Spleen (tissue), 11 donors: ENCODE results near the gene ACTA1. TPM values are rescaled to one million over a fixed set of nuclear protein-coding genes. Genes with fewer than 3 reads are reported as not detected.

Experiments used
- DNase-seq: peaks from one replicate; pipeline ENCODE4 v3.0.0-alpha.2; 2020
- H3K27ac ChIP-seq, 8 donors: fragments of 200-600 bp; sonication (generic) in 7 of 8; 1 replicate in 4 of 8; 2 replicates in 4 of 8; pipeline versions ENCODE4 v1.5.0 to v1.8.0; 2016 to 2021; ENCODE audit warnings: inconsistent platforms in 4 of 8, mild to moderate bottlenecking in 4 of 8, moderate library complexity in 1 of 8
- H3K27me3 ChIP-seq, 7 donors: fragments of 200-600 bp; sonication (generic) in 6 of 7; replicated peaks in 1 of 7; 1 replicate in 4 of 7; 2 replicates in 3 of 7; pipeline versions ENCODE4 v1.5.0 to v1.8.0; 2016 to 2021; ENCODE audit warnings: inconsistent platforms in 3 of 7, mild to moderate bottlenecking in 1 of 7
- H3K36me3 ChIP-seq, 6 donors: fragments of 200-600 bp; sonication (generic) in 5 of 6; 1 replicate in 4 of 6; 2 replicates in 2 of 6; pipeline versions ENCODE4 v1.5.0 to v1.8.0; 2016 to 2021; ENCODE audit warnings: inconsistent platforms in 2 of 6
- H3K4me1 ChIP-seq, 6 donors: fragments of 200-600 bp; sonication (generic) in 5 of 6; 1 replicate in 3 of 6; 2 replicates in 3 of 6; pipeline versions ENCODE4 v1.5.0 to v1.8.0; 2016 to 2021; ENCODE audit warnings: inconsistent platforms in 3 of 6
- H3K4me3 ChIP-seq, 8 donors: fragments of 200-600 bp; sonication (generic) in 7 of 8; 1 replicate in 4 of 8; 2 replicates in 4 of 8; pipeline versions ENCODE4 v1.5.0 to v1.8.0; 2016 to 2021; ENCODE audit warnings: inconsistent platforms in 4 of 8, mild to moderate bottlenecking in 4 of 8, moderate library complexity in 2 of 8
- H3K9me3 ChIP-seq, 8 donors: fragments of 200-600 bp; sonication (generic) in 7 of 8; 1 replicate in 4 of 8; 2 replicates in 4 of 8; pipeline versions ENCODE4 v1.5.0 to v1.8.0; 2016 to 2021; ENCODE audit warnings: inconsistent platforms in 4 of 8
- POLR2A ChIP-seq, 3 donors: fragments of 450-650 bp; IDR thresholded peaks; one replicate each; pipeline ENCODE4 v1.5.1; 2017; ENCODE audit warnings: antibody characterized with exemption in 3 of 3, mild to moderate bottlenecking in 1 of 3
- POLR2AphosphoS5 ChIP-seq, 3 donors: sonication (generic); formaldehyde crosslinking; IDR thresholded peaks; one replicate each; pipeline ENCODE4 v1.5.1; 2017; ENCODE audit warnings: antibody characterized with exemption in 3 of 3
- WGBS, 5 donors: extraction: QIAGEN DNeasy Blood & Tissue Kit in 3 of 5; methylation state at CpG; one replicate each; pipeline versions ENCODE4 v1.1.5 to v1.1.7; 2013 to 2018; 5-methylcytosine and 5-hydroxymethylcytosine counted together
- intact Hi-C: fragments of 100-400 bp; cut with DNase I; formaldehyde crosslinking; loops from one replicate; pipeline ENCODE4 v1.15.0; 2023; ENCODE audit warnings: low total_unique reads
- polyA plus RNA-seq, 3 donors: library from polyadenylated mRNA; stranded (reverse); fragments of 200-250 nt; gene quantifications; one replicate each; pipeline ENCODE4 v1.2.1, GENCODE V29; 2013
- total RNA-seq, 7 donors: library from RNA; depleted of rRNA in 3 of 7; stranded (reverse); fragments of >200 nt in 3 of 7; fragmentation: NEBNext Ultra II Directional in 4 of 7; extraction: Animal tissue kit (Norgen Biotek cat#: 25700) in 4 of 7; gene quantifications; one replicate each; pipeline versions ENCODE4 v1.1.0 to v1.2.1, GENCODE V29; 2016 to 2021
- TF ChIP-seq, protein P1 (sequence below), 11 experiments: fragments of 200-600 bp in 7 of 11; fragments of 450-650 bp in 4 of 11; sonication (generic) in 4 of 11; IDR thresholded peaks in 8 of 11; conservative IDR thresholded peaks in 3 of 11; 1 replicate in 7 of 11; 2 replicates in 4 of 11; pipeline versions ENCODE4 v1.4.0 to v1.8.0; 2016 to 2021; ENCODE audit warnings: antibody characterized with exemption in 11 of 11, inconsistent platforms in 4 of 11, mild to moderate bottlenecking in 1 of 11
- donor health status: healthy with polysubstance abuse.
- donor health status: DM: no; HTN: no; CAD: no; lungs with moderate emphysema.
- donor health status: DM: no; HTN: no; CAD: no.
- donor health status: Bipolar disorder and iron deficiency.
- donor health status: healthy.
- donor health status: DM: no; HTN: no; CAD: no.
- donor health status: DM: yes; HTN: yes; CAD: no.

Gene ACTA1
- total and polyA plus RNA-seq, 10 donors: 0.61 to 5.0 (median 0.81) TPM; not detected in 6

DNA sequence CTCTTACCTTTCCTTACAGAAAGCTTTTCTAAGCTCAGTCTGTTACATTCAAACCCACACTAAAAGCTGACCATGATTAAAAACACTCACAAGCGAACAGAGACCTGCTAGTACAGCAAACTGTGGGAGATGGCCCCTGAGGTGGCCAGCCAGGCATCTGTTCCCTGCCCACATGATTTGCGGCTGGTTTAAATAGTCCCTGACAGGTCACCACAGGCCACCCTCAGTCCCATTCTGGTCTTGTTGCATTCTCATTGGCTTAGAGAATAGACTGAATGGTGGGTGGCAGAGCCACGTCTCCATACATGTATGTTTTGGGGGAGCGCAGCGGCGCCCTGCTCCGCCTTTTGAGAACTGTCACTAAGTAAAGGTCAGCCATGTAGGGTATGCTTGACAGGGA lies 2.3 kb upstream of the ACTA1 start:
- H3K4me3 ChIP-seq: no peak overlapping the region
- H3K4me1 ChIP-seq: peaks cover 10 to 37% (median 20%) of the 10 kb centered on the region in 6 donors
- H3K36me3 ChIP-seq: peaks cover 2 to 28% (median 16%) of the 10 kb centered on the region in 6 donors
- WGBS, 5 donors: 70 to 85% (median 76%) methylated on average over 7 of the region's 7 CpGs
- TF ChIP-seq POLR2AphosphoS5 (IDR thresholded peaks at IDR 0.05) (no peak), POLR2A (IDR thresholded peaks at IDR 0.05) (no peak)
- TF ChIP-seq, protein P1, sequence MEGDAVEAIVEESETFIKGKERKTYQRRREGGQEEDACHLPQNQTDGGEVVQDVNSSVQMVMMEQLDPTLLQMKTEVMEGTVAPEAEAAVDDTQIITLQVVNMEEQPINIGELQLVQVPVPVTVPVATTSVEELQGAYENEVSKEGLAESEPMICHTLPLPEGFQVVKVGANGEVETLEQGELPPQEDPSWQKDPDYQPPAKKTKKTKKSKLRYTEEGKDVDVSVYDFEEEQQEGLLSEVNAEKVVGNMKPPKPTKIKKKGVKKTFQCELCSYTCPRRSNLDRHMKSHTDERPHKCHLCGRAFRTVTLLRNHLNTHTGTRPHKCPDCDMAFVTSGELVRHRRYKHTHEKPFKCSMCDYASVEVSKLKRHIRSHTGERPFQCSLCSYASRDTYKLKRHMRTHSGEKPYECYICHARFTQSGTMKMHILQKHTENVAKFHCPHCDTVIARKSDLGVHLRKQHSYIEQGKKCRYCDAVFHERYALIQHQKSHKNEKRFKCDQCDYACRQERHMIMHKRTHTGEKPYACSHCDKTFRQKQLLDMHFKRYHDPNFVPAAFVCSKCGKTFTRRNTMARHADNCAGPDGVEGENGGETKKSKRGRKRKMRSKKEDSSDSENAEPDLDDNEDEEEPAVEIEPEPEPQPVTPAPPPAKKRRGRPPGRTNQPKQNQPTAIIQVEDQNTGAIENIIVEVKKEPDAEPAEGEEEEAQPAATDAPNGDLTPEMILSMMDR (IDR thresholded peaks at IDR 0.05 in 8 of 11, conservative IDR thresholded peaks at IDR 0.05 in 3 of 11): no peak
- no peaks in the 10 kb centered on the region for H3K9me3 ChIP-seq
- no peak for DNase-seq
- peaks cover 12 to 53% (median 40%) of the 10 kb centered on the region in 7 donors for H3K27me3 ChIP-seq
- no peak overlapping the region for H3K27ac ChIP-seq
- intact Hi-C loops: no loop called here

DNA sequence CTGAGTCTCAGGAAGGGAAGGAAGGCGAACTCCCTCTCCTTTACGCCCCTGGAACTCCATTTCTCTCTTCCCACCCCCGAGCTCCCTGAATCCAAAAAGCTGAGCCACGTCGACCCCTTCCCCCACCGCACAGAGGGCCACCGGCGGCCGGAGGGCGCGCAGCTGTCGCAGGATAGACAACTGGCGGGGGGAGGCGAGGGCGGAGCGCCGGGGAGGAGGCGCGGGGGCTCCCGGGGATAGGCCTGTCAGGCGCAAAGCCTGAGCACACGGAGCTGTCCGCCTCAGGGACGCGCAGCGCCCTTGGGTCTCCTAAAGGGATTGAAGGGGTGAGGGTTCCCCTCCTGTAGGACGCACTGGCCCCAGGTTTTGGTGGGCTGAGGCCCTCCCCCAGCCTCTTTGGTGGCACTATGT lies 752 bp upstream of the ACTA1 start:
- Histone ChIP-seq H3K4me3 (no peak overlapping the region), H3K27ac (no peak overlapping the region), H3K36me3 (peaks cover 0 to 12% (median 3%) of the 10 kb centered on the region in 6 donors), H3K9me3 (no peaks in the 10 kb centered on the region), H3K4me1 (peaks cover 13 to 45% (median 26%) of the 10 kb centered on the region in 6 donors), H3K27me3 (peaks cover 12 to 69% (median 56%) of the 10 kb centered on the region in 7 donors)
- no peak for DNase-seq
- intact Hi-C loops: no loop called here
- TF ChIP-seq, protein P1 (IDR thresholded peaks at IDR 0.05 in 8 of 11, conservative IDR thresholded peaks at IDR 0.05 in 3 of 11): no peak
- TF ChIP-seq POLR2AphosphoS5 (IDR thresholded peaks at IDR 0.05) (no peak), POLR2A (IDR thresholded peaks at IDR 0.05) (no peak)
- 3 to 8% (median 5%) methylated on average over 20 to 27 of the region's 27 CpGs for WGBS, 5 donors

DNA sequence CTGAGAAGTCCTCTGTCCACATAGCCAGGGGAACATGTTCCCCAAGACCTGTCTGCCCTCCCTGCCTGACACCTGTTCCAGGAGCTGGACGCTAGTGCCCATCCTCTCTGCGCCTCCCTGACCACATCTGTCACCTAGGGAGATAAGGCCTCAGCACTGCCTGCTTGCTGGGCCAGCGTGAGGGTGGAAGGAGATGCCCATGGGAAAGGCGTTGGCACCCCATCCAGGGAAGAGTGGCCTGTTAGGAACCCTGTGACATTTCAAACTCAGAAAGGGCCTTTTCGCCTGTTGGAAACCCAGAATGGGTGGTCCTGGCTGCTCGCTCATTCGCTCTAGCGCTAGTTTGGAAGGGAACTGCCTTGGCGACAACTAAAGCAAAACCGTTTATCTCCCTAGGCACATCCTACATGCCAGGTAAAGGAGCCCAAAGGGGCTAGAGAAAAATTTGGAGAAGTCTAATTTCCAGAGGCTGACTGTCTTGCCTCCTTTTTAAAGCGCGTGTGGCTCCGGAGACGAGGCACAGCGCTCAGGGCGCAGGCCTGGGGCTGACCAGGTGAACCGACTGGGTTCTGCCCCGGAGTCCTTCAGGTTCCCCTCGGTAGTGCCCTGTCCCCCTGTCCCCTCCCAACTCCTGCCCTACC lies 410 bp downstream of the ACTA1 start:
- no peaks in the 10 kb centered on the region for H3K9me3 ChIP-seq
- H3K27ac ChIP-seq: no peak overlapping the region
- WGBS, 5 donors: 13 to 21% (median 17%) methylated on average over 19 of the region's 19 CpGs
- no peak for DNase-seq
- H3K27me3 ChIP-seq: peaks cover 12 to 80% (median 68%) of the 10 kb centered on the region in 7 donors
- intact Hi-C loops: no loop called here
- H3K36me3 ChIP-seq: peaks cover 0 to under 1% (median 0%) of the 10 kb centered on the region in 6 donors
- H3K4me1 ChIP-seq: peaks cover 13 to 45% (median 26%) of the 10 kb centered on the region in 6 donors
- no peak overlapping the region for H3K4me3 ChIP-seq
- TF ChIP-seq POLR2AphosphoS5 (IDR thresholded peaks at IDR 0.05): no peak
- no peak for TF ChIP-seq POLR2A (IDR thresholded peaks at IDR 0.05)
- TF ChIP-seq, protein P1 (IDR thresholded peaks at IDR 0.05 in 8 of 11, conservative IDR thresholded peaks at IDR 0.05 in 3 of 11): no peak

DNA sequence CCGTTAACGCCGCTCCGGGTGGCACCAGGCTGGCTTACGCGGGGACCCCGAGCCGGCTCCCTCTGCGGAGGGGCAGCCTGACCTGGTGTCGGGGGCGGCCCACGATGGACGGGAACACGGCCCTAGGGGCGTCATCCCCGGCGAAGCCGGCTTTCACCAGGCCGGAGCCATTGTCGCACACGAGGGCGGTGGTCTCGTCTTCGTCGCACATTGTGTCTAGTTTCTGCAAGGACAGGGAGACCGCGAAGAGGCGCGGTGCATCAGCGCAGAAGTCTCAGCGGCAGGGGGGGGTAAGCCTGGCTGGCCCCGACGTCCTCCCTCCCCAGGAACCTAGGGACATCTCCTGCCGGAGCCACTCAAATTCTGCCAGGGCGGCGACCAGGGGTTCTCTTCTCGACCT lies 989 bp downstream of the ACTA1 start:
- H3K36me3 ChIP-seq: no peaks in the 10 kb centered on the region
- H3K27me3 ChIP-seq: peaks cover 12 to 86% (median 73%) of the 10 kb centered on the region in 7 donors
- peaks cover 13 to 45% (median 26%) of the 10 kb centered on the region in 6 donors for H3K4me1 ChIP-seq
- no peaks in the 10 kb centered on the region for H3K9me3 ChIP-seq
- H3K27ac ChIP-seq: no peak overlapping the region
- WGBS, 5 donors: 7 to 41% (median 14%) methylated on average over 22 to 37 of the region's 37 CpGs
- TF ChIP-seq, protein P1 (IDR thresholded peaks at IDR 0.05 in 8 of 11, conservative IDR thresholded peaks at IDR 0.05 in 3 of 11): no peak
- TF ChIP-seq POLR2AphosphoS5 (IDR thresholded peaks at IDR 0.05) (no peak), POLR2A (IDR thresholded peaks at IDR 0.05) (no peak)
- DNase-seq: no peak
- intact Hi-C loops: no loop called here
- H3K4me3 ChIP-seq: peak overlapping the region in 1 of 8 donors; percentile 56
